Measurements from ENCODE around the gene RMDN2.

Gene RMDN2, protein sequence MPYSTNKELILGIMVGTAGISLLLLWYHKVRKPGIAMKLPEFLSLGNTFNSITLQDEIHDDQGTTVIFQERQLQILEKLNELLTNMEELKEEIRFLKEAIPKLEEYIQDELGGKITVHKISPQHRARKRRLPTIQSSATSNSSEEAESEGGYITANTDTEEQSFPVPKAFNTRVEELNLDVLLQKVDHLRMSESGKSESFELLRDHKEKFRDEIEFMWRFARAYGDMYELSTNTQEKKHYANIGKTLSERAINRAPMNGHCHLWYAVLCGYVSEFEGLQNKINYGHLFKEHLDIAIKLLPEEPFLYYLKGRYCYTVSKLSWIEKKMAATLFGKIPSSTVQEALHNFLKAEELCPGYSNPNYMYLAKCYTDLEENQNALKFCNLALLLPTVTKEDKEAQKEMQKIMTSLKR

DNA sequence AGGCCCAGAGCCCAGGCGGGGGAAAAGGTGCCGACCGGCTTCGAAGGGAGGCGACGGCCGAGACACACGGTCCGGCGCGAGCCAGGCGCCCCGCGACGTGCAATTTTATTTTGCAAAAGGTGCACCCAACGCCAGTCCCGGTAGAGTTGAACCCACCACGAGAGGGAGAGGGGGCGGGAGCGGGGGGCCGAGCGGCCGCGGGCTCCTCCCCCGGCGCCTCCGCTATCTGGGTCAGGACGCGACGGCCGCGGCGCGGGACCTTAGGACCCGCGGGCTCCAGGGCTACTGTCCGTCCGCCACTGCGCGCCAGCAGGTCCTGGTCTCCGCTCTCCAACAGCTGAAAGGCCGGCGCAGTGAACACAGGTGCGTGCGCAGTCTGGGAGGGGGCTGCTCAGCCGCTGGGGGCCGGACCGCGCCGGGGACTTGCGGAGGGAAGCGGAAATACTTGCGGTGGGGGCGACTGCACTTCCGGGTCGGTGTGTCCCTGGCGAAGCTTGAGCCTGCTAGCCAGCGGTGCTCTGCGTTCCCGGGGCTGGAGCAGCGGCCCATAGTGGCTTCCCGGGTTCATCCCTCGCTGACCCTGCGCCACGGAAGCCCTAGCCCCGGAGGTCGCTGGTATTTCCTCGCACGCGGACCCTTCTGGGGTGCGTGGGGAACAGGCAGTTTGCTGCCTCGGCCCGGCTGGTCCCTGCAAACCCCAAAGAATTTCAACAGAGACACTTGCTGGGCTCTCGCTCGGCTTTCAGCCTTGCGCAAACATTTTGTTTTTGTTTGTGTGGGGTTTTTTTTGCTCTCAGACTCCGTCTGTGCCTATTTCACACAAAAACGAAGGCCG lies at the start of gene RMDN2:
Gene RMDN2 (plus strand): TSS at position 225 of the 835 bp plus-strand sequence. CDS start 3,991 bp downstream, outside the sequence.
- DNase-seq: peak; percentile 80

DNA sequence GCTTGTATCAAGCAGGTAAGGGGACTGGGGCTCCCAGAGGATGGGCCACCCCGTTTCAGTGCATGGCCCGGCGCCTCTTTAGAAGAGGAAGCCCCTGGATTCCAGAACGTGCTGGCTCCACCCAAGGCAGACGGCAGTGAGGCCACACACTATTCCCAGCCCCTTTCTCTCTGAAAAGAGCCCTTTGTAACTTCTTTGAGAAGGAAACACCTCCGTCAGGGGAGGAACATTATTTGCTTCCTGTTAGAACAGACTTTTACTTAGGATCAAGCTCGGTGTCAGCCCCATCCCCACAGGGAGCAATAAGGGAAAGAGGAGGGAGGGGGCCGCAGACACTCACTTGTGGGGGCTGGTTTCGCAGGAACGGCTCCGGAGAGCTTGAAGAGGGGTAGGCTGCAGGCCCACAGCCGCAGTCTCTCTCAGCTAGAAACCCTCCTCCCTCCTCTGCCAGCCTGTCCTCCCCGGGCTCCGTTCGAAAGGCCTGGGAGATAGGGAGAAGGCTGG lies 49.6 kb upstream of the RMDN2 start:
- no peak for DNase-seq

DNA sequence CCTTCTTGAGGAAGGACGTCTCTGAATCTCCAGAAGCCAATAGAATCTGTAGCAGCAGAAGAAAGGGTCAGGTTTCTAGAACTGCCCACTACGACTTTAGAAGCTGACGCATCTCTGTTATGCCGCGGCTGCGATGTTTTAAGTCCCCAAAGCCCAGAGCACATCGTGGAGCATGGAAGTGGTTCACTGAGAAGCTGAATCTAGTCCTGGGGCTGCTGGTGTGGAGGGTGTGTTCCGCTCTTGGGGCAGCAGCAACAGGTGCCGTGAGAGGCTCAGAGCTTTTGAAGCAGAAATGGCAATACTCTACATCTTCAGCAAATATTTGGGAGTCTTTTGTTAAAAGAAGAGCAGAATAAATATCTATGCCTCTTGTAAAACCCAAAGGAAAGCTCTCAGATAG lies 48.9 kb upstream of the RMDN2 start:
- DNase-seq: no peak

DNA sequence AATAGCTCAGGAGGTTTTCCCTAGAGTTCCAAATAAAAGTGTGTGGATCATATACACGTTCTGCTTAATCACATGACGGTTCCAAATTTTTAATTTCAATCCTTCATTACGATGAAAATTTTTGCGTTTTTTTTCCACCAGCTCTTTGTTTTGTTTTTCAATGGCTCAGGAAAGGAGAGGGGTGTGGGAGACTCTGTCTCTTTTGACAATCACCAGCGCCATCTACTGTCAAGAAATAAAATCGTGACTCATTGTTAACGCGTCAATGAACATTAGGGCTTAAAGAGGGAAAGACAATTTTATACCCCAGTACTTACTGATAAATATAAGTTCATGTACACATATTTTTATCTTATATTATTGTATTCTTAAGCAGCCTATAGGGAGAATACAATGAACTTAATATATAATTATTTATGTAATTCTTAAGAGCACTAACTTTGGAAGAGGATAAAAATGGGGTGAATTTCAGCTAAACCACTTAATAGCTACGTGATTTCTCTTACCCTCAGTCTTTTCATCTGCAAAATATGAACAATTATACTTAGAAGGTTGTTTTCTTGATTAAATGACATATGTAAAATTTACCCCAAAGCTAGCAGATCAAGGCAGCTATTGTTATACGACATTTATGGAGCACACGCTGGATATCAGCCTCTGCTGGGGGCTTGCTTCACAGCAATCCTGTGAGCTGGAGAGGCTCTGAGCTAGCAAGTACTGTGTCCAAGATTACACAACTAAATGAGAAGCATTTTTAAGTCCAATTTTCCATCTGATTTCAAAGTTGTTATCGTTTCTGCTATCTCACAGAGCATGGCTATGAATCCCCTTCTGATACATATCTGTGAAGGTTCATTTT lies 47.4 kb upstream of the RMDN2 start:
- peak; percentile 54 for DNase-seq

DNA sequence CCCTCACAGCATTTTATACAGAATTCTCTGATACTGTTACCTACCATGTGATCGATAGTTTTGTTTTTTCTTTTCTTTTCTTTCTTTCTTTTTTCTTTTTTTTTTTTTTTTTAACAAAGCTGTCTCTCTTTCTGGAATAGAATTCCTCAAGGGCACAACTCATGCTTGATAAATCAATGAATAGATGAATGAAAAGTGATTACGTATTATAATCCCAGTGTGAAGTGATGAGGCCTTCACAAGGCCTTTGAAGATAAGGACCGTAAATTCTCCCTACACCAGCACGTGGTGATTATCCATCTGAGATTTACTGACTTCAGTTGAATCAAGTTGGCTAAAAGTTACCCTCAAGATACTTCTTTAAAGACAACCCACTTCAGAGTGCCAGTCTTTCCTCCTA lies 46.6 kb upstream of the RMDN2 start:
- no peak for DNase-seq

DNA sequence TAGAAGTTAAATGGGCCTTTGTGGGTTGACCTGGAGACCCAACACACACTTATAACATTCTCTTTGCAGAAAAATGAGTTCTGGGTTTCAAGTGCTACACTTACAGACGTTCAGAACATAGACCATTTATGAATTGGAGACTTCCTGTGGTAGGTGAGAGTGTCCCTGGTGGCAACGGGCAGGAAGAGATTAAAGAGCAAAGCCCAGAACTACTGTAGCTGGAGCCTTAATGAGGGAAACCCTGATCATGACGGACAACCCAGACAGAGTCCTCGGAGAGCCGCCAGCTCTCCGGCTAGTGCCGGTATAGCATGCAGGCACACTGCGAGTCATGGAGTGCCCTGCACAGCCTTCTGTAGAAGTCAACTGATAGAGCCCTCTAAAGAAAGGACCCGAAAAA lies 44.5 kb upstream of the RMDN2 start:
- no peak for DNase-seq

DNA sequence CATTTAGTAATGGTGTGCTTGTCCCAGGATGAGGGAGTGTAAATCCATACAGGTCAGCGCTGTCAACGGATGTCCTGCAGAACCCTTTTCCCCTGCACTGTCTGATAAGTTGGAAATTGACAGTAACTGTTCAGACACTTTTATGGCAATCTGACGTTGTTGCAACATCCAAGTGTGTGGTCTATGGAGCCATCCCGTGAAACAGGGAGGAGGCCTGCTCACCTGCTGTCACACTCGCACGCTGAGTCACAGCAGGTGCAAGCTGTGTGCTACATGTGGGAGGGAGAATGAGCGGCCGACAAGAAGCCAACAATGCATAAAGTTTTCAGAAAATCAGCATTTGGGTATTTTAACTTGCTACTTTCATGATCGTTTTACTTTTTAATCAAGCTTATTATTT lies 43.7 kb upstream of the RMDN2 start:
- peak; percentile 4 for DNase-seq

DNA sequence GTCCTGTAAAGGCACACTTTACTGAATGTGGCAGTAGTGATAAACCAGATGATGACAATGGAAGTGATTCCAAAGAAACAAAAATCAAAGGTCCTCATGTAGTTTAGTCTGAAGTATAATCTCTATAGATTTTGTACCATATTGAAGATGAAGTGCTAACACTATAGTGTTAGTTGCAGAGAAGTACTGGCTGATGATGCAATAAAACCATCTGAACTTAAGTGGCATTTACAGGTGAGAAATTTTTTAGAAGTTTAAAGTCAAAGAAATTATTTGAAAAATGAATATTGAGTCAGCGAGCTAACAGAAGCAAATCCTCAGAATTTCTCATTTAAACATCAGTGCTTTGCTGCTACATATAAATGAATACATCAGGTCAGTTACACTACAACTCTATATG lies 43.1 kb upstream of the RMDN2 start:
- DNase-seq: no peak

DNA sequence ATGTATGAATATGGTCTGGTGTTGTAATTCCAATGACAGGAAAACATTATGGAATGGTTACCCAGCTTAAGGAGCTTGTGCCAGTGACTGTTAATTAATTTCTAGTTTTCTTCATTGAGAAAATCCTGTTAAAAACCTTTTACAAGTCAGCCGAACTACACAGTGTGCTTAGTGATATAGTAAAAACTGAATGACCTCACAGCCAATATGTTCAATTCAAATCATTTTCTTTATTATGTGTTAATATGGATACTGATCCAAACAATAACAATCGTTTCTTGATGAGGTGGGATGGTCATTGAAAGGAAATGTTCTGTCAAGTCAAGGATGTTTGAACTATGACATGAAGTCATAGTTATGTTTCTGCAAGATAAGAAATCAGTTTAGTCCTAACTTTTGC lies 41.6 kb upstream of the RMDN2 start:
- no peak for DNase-seq

DNA sequence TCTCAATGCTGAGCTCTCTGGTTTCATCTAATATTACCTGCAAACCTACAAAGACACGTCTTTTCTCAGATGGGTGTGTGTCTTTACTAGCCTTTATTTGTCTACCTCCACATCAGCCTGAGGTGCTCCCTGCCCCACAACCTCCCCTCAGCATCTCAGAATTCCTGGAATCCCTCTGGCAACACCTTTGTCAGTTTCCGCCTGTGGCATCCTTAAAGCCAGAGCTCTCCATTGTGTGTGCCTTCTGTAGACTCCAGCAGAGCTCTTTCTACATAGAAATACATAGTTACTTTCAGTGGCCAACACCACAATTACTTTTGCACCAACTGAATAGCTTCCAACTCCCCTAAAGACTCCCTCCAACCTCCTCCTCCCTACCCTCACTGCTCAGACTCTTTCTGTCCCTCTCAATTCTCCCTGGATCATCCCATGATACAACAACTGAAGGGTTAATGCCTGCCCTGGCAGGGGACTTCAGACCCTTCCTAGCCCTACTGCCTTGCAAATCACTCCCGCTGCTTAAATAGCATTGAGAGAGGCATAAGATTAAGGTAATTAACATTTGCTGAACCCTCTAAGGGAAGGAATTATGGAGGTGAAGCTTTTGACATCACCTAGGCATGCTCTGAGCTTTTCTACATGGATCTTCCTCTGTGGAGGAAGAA lies 39.6 kb upstream of the RMDN2 start:
- no peak for DNase-seq

DNA sequence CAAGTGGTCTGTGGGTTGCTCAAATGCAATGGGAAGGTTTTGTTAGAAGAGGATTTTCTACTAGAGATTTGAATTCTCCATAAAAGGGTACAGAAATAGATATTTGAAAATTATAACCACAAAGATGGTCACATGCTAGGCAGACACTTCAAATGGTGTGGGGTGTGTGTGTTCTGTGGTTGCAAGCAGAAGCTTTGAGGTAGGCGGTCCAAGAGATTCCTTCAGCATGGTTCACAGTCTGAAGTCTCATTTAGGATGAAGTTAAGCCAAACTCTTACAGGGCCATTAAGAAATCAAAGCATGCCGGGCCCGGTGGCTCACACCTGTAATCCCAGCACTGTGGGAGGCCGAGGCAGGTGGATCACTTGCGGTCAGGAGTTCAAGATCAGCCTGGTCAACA lies 38.3 kb upstream of the RMDN2 start:
- DNase-seq: no peak

DNA sequence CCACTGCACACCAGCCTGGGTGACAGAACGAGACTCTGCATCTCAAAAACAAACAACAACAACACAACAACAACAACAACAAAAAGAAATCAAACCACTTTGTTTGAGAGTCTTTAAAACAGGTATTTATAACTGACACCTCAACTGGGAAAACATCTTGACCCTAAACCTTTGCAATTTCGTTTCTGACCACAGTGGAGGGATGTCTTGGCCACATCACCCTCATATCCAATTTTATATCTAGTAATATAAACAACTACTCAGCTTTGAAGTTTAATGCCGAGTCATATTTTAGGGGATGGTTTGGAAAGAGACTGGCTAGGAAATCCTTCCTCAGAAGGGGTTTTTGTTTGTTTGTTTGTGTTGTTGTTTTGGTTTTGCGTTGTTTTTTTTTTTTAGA lies 37.8 kb upstream of the RMDN2 start:
- DNase-seq: no peak

DNA sequence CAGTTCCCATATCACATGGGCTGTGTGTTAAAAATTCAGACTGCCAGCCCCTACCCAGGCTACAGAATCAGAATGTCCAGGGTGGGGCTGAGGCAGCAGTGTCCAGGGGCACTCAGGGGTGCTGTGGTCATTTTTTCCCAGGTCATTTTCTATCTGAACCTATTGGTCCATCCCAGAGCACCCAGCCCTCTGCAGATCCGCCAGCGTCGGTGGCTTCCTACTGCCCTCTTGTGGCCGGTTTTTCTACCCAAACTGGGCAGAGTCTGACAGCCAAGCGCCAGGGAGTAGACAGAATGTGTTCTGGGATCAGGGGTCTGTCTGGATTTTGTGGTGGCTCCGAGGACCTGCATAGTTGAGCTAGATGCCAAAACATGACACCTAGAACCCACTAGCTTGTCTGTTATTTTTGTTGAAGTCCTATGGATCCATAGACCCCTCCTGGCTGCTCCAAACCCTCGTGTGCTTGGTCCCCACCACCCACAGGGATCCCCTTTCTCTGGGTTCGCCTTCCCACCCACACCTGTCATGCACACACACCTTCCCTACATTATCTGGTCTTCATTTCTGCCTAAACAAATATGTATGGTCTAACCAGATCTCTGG lies 34.1 kb upstream of the RMDN2 start:
- peak; percentile 8 for DNase-seq

DNA sequence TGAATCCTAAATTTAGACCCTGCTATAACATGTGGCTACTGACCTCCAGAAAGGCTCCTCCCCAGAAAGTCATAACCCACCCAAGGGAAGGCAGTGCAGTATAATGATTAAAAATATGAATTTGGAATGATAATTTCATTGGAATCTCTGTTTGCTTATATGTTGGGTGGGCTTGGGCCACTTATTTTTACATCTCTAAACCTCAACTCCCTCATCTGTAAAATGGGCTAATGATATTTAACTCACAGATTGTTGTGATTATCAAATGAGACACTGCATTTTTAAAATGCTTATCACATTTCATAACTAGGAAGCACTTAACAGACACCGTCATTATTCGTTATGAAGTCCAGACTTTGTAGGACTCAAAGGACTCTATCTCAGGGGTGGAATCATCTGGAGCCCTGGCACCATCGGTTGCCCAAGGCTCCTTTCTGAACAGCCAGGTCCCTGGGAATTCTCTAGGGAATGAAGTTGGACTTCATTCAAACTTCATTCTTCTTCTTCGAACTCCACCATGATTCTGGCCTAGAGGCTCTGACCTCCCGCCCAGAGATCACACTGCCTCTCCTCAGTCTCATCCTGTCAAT lies 33.1 kb upstream of the RMDN2 start:
- DNase-seq: no peak

DNA sequence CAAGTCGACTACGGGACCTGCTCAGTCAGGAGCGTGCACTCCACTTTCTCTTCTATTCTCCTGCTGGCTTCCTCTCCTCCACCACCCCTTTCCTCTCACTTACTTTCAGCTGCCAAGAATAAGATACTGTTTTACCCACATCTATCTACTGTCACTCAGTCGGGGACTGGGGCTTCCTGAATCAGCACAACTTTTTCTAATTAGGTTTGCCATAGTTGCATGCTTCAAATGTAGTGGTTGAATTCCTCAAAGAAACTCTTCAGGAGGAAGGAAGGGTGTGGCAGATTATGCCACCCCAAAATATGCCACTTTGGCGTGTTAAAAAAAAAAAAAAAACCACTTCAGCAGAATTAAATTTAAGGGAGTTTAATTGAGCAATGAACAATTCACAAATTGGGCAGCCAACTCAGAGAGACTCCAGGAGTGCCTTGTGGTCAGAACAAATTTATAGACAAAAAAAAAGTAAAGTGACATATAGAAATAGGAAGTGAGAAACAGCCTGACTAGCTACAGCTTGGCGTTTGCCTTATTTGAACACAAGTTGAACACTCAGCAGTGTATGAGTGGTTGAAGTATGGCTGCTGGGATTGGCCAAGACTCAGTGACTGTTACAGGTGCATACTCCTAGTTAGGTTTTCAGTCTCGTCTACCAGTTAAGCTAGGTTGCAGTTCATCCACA lies 32.5 kb upstream of the RMDN2 start:
- no peak for DNase-seq

DNA sequence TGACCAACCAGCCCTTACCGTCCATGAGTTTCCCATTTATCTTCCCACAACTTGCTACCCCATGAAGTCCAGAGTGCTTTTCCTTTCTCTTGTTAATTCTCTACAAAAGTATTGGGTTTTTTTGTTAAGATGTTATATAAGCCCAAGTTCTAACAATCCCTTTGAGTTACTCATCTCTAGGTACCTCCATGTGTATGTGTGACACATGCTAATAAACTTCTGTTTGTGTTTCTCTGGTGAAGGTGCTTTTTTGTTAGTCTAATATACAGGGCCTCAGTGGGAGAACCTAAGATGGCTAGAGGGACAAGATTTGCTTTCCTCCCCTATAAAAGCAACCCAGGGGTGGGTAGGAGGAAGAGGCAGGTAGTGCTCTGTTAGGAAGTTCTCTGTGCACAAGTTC lies 31.8 kb upstream of the RMDN2 start:
- DNase-seq: no peak

DNA sequence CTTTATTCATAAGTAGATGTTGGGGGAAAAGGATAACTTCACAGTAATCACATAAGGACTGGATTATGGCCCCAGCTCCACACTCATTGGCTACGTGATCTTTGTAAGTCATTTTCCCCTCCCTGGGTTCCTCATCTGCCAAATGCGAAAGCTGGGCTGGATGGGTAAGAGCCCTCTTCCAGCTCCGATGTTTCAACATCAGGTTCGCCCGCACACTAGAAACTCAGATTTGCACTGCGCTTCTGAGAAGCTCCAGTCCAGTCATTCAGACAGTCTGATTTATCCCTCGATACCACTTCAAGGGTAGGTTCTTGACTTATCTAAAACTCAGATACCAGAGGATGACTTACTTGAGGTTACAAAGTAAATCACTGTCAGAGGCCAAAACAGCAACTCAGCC lies 31.0 kb upstream of the RMDN2 start:
- DNase-seq: no peak

DNA sequence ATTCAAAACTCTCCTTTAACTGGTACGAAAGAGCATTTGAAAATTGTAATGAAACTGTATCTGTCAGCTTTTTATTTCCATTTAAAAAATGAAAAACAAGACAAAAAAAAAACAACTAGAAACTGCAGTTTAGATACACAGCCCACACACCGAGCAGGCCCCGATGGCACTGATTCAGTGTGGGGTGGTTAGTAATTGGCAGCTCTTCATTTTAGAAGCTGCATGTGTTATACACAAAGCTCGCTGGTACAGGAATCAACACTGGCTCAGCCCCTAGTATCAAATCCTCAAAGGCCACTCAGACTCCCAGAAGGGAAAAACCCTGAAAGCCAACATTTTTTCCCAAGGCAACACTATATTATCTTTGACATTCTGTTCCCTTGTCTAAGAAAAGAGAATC lies 30.5 kb upstream of the RMDN2 start:
- DNase-seq: no peak

DNA sequence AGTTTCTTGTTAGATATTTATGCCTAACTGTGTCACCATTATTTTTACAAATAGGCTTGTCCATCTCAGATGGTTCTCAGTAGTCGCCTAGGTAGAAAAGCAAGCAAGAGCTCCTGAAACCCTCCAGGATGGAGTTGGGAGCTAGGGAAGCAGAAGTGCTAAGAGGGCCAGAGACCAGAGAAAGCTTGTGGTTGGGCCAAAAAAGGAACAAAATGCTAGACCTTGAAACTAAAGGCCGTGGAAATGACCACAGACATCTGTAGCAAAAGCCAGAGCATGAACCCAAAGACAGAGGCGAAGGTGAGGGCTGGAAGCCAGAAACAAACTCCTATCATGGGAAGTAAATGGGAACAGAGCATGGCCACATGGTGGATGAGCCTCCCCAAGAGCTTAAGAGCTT lies 29.9 kb upstream of the RMDN2 start:
- DNase-seq: no peak

DNA sequence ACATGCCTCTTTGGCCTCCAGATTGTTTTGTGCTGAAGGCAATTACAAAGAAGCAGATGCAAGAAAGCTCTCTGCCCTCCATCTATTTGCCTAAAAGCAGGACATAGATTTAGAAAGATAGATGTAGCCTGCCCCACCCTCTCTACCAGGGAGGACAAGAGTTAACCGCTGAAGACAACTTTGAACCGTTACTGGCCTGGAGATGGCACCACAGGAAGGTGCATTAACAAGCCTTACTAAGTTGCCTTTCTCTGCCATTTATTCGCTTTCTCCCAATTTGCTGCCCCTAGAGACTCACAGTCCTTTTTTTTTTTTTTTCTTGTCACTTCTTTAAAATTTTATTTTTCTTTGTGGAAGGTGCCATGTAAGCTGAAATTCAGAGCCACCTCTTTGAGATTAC lies 28.8 kb upstream of the RMDN2 start:
- no peak for DNase-seq

DNA sequence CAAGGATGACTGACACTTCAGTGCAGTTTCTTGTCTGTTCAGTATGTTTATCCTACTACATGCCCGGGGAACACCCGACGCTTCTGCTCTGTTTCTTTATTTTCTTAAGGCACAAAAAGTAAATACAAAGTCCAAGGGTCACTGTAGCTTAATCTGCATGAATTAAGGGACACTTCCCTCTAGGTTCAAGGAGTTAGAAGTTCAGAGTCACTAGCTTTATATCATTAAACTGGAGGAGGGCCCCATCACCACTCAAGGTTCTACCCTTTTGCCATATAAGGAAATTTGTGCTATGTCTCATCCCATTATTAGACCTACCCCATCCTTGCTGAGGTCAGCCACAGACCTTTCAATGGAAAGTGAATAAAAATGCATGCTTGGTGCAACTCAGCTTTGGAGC lies 27.6 kb upstream of the RMDN2 start:
- no peak for DNase-seq

Measured in NCI-H2171 (cell line).